Measurements from ENCODE around the gene ELP4.

DNA sequence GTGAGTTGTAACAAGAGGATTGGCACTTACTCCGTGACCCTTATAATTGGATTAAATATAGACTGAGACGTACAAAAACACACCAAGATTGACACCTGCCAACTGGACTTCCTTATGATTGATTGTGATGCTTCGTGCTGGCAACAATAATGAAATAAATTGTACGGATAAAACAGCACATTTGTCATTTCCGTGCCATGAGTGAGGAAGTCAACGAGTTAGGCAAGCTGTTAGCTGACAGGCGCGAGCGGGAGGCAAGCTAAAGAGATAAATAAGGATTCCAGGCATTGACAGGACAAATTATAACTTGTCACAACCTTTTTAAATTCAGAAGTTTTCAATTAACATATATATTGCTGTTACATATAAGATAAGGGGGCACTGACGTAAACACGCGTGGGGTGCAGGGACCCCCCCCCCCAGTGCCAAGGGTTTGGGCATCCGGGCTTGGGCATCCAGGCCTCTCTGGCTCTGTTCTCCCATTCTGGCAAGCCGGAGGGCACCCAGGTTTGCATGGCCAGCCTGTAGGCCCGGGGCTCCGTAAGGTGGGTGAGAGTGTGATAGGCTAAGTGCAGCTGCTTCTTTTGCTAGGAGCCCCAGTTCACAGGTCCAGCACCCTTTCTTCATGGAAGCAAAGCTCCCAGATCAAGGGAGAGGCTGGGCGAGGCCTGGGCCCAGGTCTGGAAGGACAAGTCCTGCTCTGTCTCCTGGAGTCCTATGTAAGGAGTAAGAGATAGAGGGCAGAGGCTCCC is 312.8 kb downstream of the ELP4 start:
- TF ChIP-seq, protein P1, sequence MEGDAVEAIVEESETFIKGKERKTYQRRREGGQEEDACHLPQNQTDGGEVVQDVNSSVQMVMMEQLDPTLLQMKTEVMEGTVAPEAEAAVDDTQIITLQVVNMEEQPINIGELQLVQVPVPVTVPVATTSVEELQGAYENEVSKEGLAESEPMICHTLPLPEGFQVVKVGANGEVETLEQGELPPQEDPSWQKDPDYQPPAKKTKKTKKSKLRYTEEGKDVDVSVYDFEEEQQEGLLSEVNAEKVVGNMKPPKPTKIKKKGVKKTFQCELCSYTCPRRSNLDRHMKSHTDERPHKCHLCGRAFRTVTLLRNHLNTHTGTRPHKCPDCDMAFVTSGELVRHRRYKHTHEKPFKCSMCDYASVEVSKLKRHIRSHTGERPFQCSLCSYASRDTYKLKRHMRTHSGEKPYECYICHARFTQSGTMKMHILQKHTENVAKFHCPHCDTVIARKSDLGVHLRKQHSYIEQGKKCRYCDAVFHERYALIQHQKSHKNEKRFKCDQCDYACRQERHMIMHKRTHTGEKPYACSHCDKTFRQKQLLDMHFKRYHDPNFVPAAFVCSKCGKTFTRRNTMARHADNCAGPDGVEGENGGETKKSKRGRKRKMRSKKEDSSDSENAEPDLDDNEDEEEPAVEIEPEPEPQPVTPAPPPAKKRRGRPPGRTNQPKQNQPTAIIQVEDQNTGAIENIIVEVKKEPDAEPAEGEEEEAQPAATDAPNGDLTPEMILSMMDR (IDR thresholded peaks at IDR 0.05): no peak
- TF ChIP-seq POLR2A (IDR thresholded peaks at IDR 0.05): no peak
